ENCODE results near the gene VWA5B2. TPM values are rescaled to one million over a fixed set of nuclear protein-coding genes. Genes with fewer than 3 reads are reported as not detected.

VWA5B2 gene
- total RNA-seq, 1 experiment from 2014 or later, result 2.7 TPM

GRCh38 chr3:184185461-184186183 lies 43.8 kb upstream of the VWA5B2 start:
- WGBS (ENCODE audit: extremely low coverage, insufficient read length, low lambda C conversion rate), result no CpG with 5 or more reads among the region's 55 CpGs
- peaks cover 1% of the 10 kb centered on the region; the same call in 1 of the 2 replicates for H3K27me3 Mint-ChIP-seq (ENCODE audit: low read depth)
- peak overlapping the region; percentile 87 for H3K14ac ChIP-seq (ENCODE audit: insufficient read depth, low read length)
- no peak overlapping the region for H3K4ac ChIP-seq (ENCODE audit: low read depth, low read length)
- H4K20me1 ChIP-seq (ENCODE audit: control insufficient read depth, insufficient read depth, insufficient read length), result no peaks in the 10 kb centered on the region
- no peak overlapping the region for H2BK5ac ChIP-seq (ENCODE audit: insufficient read length, low read length)
- DNase-seq, result peak; percentile 100
- H3K9me3 Mint-ChIP-seq, result no peaks in the 10 kb centered on the region; a peak in 1 of 5 replicates
- peak overlapping the region; percentile 98 to 99 for H3K4me3 Mint-ChIP-seq
- no peak overlapping the region for H2BK15ac ChIP-seq (ENCODE audit: low read depth, low read length)
- H3K18ac ChIP-seq (ENCODE audit: insufficient read length, low read depth, low read length), result peak overlapping the region; percentile 74
- no peaks in the 10 kb centered on the region for H3K27me3 ChIP-seq (ENCODE audit: insufficient read depth, low read length)
- no peaks in the 10 kb centered on the region for H3K4me1 ChIP-seq (ENCODE audit: insufficient read depth, low read length)
- no peak overlapping the region for H3K56ac ChIP-seq (ENCODE audit: insufficient read length, low read depth, low read length)
- no peak overlapping the region for H3K23ac ChIP-seq (ENCODE audit: insufficient read length, low read depth, low read length)
- no peak overlapping the region for H4K5ac ChIP-seq (ENCODE audit: insufficient read length, low read depth, low read length)
- peak overlapping the region; percentile 98 to 99 (median 99) for H3K27ac Mint-ChIP-seq
- peak overlapping the region; percentile 81 for H3K9ac ChIP-seq (ENCODE audit: extremely low read depth, insufficient read length, low read length)
- H3K79me2 ChIP-seq (ENCODE audit: insufficient read depth, low read length), result peaks cover 5% of the 10 kb centered on the region; the same call in 1 of the 2 replicates
- TF ChIP-seq CTCF (conservative IDR thresholded peaks at IDR 0.05), result no peak
- H3T11ph ChIP-seq (ENCODE audit: low read length), result peak overlapping the region; percentile 39
- peaks cover 58 to 80% (median 70%) of the 10 kb centered on the region in 3 experiments for H3K36me3 Mint-ChIP-seq (ENCODE audit: insufficient read depth in 1 of 3, low read depth in 3 of 3)
- peaks cover 14% of the 10 kb centered on the region for H3K23me2 ChIP-seq (ENCODE audit: insufficient read length, low read depth, low read length, poor library complexity, severe bottlenecking)
- no peak overlapping the region for H2BK120ac ChIP-seq (ENCODE audit: low read depth, low read length, poor library complexity, severe bottlenecking)
- no peak overlapping the region for H2AK5ac ChIP-seq (ENCODE audit: insufficient read length, low read length)
- H2BK20ac ChIP-seq (ENCODE audit: low read depth, low read length, poor library complexity, severe bottlenecking), result no peak overlapping the region
- H3K9me3 ChIP-seq (ENCODE audit: control insufficient read depth, low read depth, low read length), result no peaks in the 10 kb centered on the region
- H3K79me1 ChIP-seq (ENCODE audit: insufficient read depth, low read depth, low read length, poor library complexity, severe bottlenecking), result peaks cover 5% of the 10 kb centered on the region
- H3K27ac ChIP-seq (ENCODE audit: insufficient read length, low read depth, low read length), result peak overlapping the region; percentile 80
- no peak overlapping the region for H2BK12ac ChIP-seq (ENCODE audit: insufficient read length, low read depth, low read length)
- peaks cover 25 to 29% of the 10 kb centered on the region in 2 experiments for H3K4me1 Mint-ChIP-seq
- no peak overlapping the region for H2AFZ ChIP-seq (ENCODE audit: low read length)
- H3K4me2 ChIP-seq (ENCODE audit: insufficient read depth, insufficient read length, low read length), result peak overlapping the region; percentile 96
- H4K91ac ChIP-seq (ENCODE audit: insufficient read length, low read depth, low read length), result no peak overlapping the region
- H4K8ac ChIP-seq (replicated peaks; ENCODE audit: insufficient read length, low read depth, low read length), result no peak overlapping the region
